Fibroblast of lung (primary cell): ENCODE results near the gene MGLL.

Source experiments
- CTCF ChIP-seq, 2 donors: IDR thresholded peaks in 1 of 2; conservative IDR thresholded peaks in 1 of 2; 1 replicate in 1 of 2; 2 replicates in 1 of 2; pipeline ENCODE4 v1.5.1; 2011 to 2012; ENCODE audit warnings: low read length in 2 of 2, control low read depth in 1 of 2, inconsistent platforms in 1 of 2, low read depth in 1 of 2, mild to moderate bottlenecking in 1 of 2
- EZH2 ChIP-seq: IDR thresholded peaks from 2 replicates; pipeline ENCODE4 v1.5.1; 2012; ENCODE audit warnings: low read length, control low read depth, mild to moderate bottlenecking; ENCODE audit errors: missing control alignments

DNA sequence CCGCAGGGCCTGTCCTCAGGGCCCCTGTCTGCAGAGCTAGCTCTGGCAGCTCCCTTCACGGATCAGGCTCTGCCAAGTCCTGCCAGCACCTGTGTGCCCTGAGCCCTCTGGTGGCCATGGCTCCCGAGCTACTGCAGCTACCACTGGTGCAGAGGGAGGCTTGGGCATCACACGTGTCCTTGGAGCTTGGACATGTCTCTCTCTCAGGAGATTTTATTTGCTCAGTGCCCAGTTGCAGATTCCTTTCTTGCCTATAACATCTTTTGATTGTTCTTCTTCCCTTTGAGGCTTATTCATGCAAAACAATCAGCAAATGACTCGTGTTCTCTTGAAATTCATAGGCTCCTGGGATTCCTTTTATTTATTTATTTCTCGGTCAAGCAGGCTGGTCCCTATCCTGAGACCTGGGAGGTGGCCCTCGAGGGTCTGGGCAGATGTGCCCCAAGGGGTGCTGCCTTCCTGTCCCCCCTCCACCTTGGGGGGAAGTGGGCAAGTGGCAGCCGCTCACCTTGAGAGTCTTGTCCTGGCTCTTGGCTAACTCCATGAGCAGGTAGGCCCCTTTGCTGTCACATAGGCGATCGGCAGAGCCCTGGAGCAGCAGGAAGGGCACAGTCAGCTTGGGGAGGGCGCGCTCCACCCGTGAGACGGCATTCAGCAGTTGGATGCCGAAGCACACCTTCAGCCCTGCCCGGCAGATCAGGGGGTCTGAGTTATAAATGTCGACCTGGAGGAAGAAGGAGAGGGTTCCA, 127.7 kb downstream of the MGLL start:
- TF ChIP-seq CTCF (conservative IDR thresholded peaks at IDR 0.05 in 1 of 2, IDR thresholded peaks at IDR 0.05 in 1 of 2; ENCODE audit: low read depth in 1 of 2, low read length in 2 of 2) (peak; percentile 6 to 22), EZH2 (no peak)
